HepG2 (cell line): Measurements from ENCODE around the gene CR1L. TPM values are rescaled to one million over a fixed set of nuclear protein-coding genes. Genes with fewer than 3 reads are reported as not detected.

ENCODE experiments used
- ARNTL ChIP-seq: sonication (generic); formaldehyde crosslinking; IDR thresholded peaks from 2 replicates; pipeline ENCODE4 v1.4.0; 2020; ENCODE audit warnings: mild to moderate bottlenecking, missing genetic modification reagents
- BRD4 ChIP-seq: sonication (generic); formaldehyde crosslinking; IDR thresholded peaks from 2 replicates; pipeline ENCODE4 v1.4.0; 2020; ENCODE audit warnings: missing genetic modification reagents
- CBX2 ChIP-seq, 2 experiments: fragments of 200-600 bp in 1 of 2; sonication (generic); formaldehyde crosslinking in 1 of 2; IDR thresholded peaks; 2 replicates each; pipeline versions ENCODE4 v1.7.0 to v1.8.1; 2018 to 2022; ENCODE audit warnings: low read depth in 2 of 2, low read length in 1 of 2, mild to moderate bottlenecking in 1 of 2, missing genetic modification reagents in 1 of 2
- CREM ChIP-seq, 2 experiments: sonication (generic) in 1 of 2; formaldehyde crosslinking in 1 of 2; IDR thresholded peaks; 2 replicates each; pipeline versions ENCODE4 v1.4.0 to v1.6.1; 2016 to 2020; ENCODE audit warnings: antibody characterized with exemption in 1 of 2, mild to moderate bottlenecking in 1 of 2, missing genetic modification reagents in 1 of 2
- HOMEZ ChIP-seq: IDR thresholded peaks from 2 replicates; pipeline ENCODE4 v1.6.1; 2016; ENCODE audit warnings: low read depth
- NFE2L1 ChIP-seq: sonication (generic); formaldehyde crosslinking; IDR thresholded peaks from 2 replicates; pipeline ENCODE4 v1.4.0; 2020; ENCODE audit warnings: missing genetic modification reagents, mild to moderate bottlenecking, borderline replicate concordance
- NR0B2 ChIP-seq: sonication (generic); formaldehyde crosslinking; IDR thresholded peaks from 2 replicates; pipeline ENCODE4 v1.4.0; 2020; ENCODE audit warnings: mild to moderate bottlenecking, missing genetic modification reagents
- NR2F1 ChIP-seq, 2 experiments: fragments of 450-650 bp in 1 of 2; formaldehyde crosslinking in 1 of 2; IDR thresholded peaks; 2 replicates each; pipeline versions ENCODE4 v1.5.0 to v1.6.1; 2016 to 2020; ENCODE audit warnings: mild to moderate bottlenecking in 1 of 2, missing compliant biosample characterization in 1 of 2, missing genetic modification reagents in 1 of 2, moderate library complexity in 1 of 2
- PLRG1 ChIP-seq: fragments of 450-650 bp; conservative IDR thresholded peaks from 2 replicates; pipeline ENCODE4 v1.6.1; 2016
- ZC3H4 ChIP-seq: sonication (generic); formaldehyde crosslinking; IDR thresholded peaks from 2 replicates; pipeline ENCODE4 v1.4.0; 2020; ENCODE audit warnings: missing genetic modification reagents, borderline replicate concordance
- ZFAT ChIP-seq: sonication (generic); formaldehyde crosslinking; conservative IDR thresholded peaks from 2 replicates; pipeline ENCODE4 v1.8.1; 2023; ENCODE audit warnings: missing genetic modification reagents, inconsistent platforms
- ZMYM3 ChIP-seq: sonication (generic); formaldehyde crosslinking; IDR thresholded peaks from 2 replicates; pipeline ENCODE4 v1.5.1; 2020; ENCODE audit warnings: mild to moderate bottlenecking, missing genetic modification reagents
- ZNF205 ChIP-seq: IDR thresholded peaks from 2 replicates; pipeline ENCODE4 v1.6.1; 2018; ENCODE audit warnings: missing biosample characterization, missing genetic modification reagents
- ZNF674 ChIP-seq: sonication (generic); formaldehyde crosslinking; IDR thresholded peaks from 2 replicates; pipeline ENCODE4 v1.5.0; 2020; ENCODE audit warnings: low read depth, mild to moderate bottlenecking, missing genetic modification reagents
- ZNF850 ChIP-seq: sonication (generic); formaldehyde crosslinking; conservative IDR thresholded peaks from 2 replicates; pipeline ENCODE4 v1.9.0; 2021; ENCODE audit warnings: mild to moderate bottlenecking, missing genetic modification reagents
- ZSCAN29 ChIP-seq: sonication (generic); formaldehyde crosslinking; conservative IDR thresholded peaks from 2 replicates; pipeline ENCODE4 v1.4.0; 2020; ENCODE audit warnings: mild to moderate bottlenecking, missing genetic modification reagents
- polyA plus RNA-seq, 8 experiments: library from polyadenylated mRNA; depleted of rRNA in 3 of 8; stranded (reverse) in 7 of 8; unstranded in 1 of 8; fragments of >200 nt; fragmentation: Illumina TruSeq in 4 of 8; extraction: Trizol in 4 of 8; gene quantifications; 2 replicates each; pipeline versions ENCODE4 v1.2.1 to v1.2.3, GENCODE V29; 2011 to 2016; ENCODE audit warnings: low read depth in 4 of 8, missing spikeins in 1 of 8, mixed read lengths in 1 of 8; ENCODE audit not compliant: insufficient read depth in 1 of 8
- total RNA-seq, 5 experiments: library from RNA; depleted of rRNA; stranded (reverse); fragments of >200 nt; fragmentation: Illumina TruSeq; extraction: Trizol; gene quantifications; 2 replicates each; pipeline ENCODE4 v1.2.3, GENCODE V29; 2016; ENCODE audit warnings: low read depth in 1 of 5
- TF ChIP-seq, protein P1 (sequence below): sonication (generic); formaldehyde crosslinking; IDR thresholded peaks from 2 replicates; pipeline ENCODE4 v1.9.0; 2021; ENCODE audit warnings: missing genetic modification reagents, mild to moderate bottlenecking, borderline replicate concordance
- TF ChIP-seq, protein P2 (sequence below): sonication (generic); formaldehyde crosslinking; IDR thresholded peaks from 2 replicates; pipeline ENCODE4 v1.8.1; 2023; ENCODE audit warnings: mild to moderate bottlenecking, moderate library complexity, missing genetic modification reagents

CR1L gene
- total and polyA plus RNA-seq, 2 of the 13 experiments (the other 11 are each of a cell fraction or from before 2014, with no cell fraction given): not detected

- TF ChIP-seq, protein P1, sequence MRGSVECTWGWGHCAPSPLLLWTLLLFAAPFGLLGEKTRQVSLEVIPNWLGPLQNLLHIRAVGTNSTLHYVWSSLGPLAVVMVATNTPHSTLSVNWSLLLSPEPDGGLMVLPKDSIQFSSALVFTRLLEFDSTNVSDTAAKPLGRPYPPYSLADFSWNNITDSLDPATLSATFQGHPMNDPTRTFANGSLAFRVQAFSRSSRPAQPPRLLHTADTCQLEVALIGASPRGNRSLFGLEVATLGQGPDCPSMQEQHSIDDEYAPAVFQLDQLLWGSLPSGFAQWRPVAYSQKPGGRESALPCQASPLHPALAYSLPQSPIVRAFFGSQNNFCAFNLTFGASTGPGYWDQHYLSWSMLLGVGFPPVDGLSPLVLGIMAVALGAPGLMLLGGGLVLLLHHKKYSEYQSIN (CRISPR knock-in tag): 0 out of 2 replicates have a peak, but pooled peaks have one; percentile 60
- TF ChIP-seq, protein P2, sequence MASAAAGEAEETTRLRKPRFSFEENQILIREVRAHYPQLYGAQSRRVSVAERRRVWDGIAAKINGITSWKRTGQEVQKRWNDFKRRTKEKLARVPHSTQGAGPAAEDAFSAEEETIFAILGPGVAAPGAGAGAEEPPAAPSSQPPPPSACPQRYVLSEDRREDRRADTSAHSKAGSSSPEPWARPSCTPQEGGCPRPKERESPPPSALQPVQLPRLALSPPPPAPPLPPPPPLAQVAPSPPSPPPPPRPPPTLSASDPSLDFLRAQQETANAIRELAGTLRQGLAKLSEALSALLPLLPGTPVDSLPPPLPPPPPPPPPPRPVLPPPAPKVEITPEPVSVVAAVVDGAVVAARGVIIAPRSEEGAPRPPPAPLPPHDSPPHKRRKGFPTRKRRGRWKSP (CRISPR knock-in tag): peak; percentile 48; the same call in 1 of the 2 replicates
- TF ChIP-seq HOMEZ: 0 out of 2 replicates have a peak, but pooled peaks have one; percentile 32
- no peak for TF ChIP-seq CBX2 (IDR thresholded peaks at IDR 0.05; ENCODE audit: low read depth, low read length)
- no peak for TF ChIP-seq CBX2 (CRISPR knock-in tag; IDR thresholded peaks at IDR 0.05; ENCODE audit: low read depth)
- TF ChIP-seq CREM (IDR thresholded peaks at IDR 0.05): no peak; the same call in 1 of the 2 replicates
- no peak for TF ChIP-seq CREM (CRISPR knock-in tag; IDR thresholded peaks at IDR 0.05)
- no peak for TF ChIP-seq NFE2L1 (CRISPR knock-in tag)
- 0 out of 2 replicates have a peak, but pooled peaks have one; percentile 55 for TF ChIP-seq ARNTL (CRISPR knock-in tag)
- no peak for TF ChIP-seq NR0B2 (CRISPR knock-in tag)
- no peak for TF ChIP-seq ZNF674 (CRISPR knock-in tag)
- peak in 1 of 2 experiments; percentile 22; a peak in 1 of 4 replicates for TF ChIP-seq NR2F1 (CRISPR knock-in tag; IDR thresholded peaks at IDR 0.05)
- TF ChIP-seq ZSCAN29: no peak
- peak; percentile 40 for TF ChIP-seq BRD4 (CRISPR knock-in tag)
- no peak; the same call in 1 of the 2 replicates for TF ChIP-seq ZMYM3 (CRISPR knock-in tag)
- no peak for TF ChIP-seq ZNF850 (CRISPR knock-in tag)
- TF ChIP-seq PLRG1: no peak
- no peak for TF ChIP-seq ZC3H4 (CRISPR knock-in tag)
- 0 out of 2 replicates have a peak, but pooled peaks have one; percentile 73 for TF ChIP-seq ZFAT
- no peak for TF ChIP-seq ZNF205 (CRISPR knock-in tag)
These were observed 107.6 kb downstream of the CR1L start (continued) for GRCh38 chr1:207752456-207752998.
